NOMO-1 treated with DMSO at 0.1 percent for 48 hours (cell line): ENCODE data around the gene SP6.

Source experiments
- DNase-seq: peaks from one replicate; lab custom pipeline; 2025; ENCODE audit not compliant: unreplicated experiment; lab: John Stamatoyannopoulos, UW

The SP6 gene

GRCh38 chr17:47838636-47839035, 12.3 kb downstream of the SP6 start:
- no peak for DNase-seq

GRCh38 chr17:47837401-47838039, 13.4 kb downstream of the SP6 start:
- DNase-seq, result no peak

GRCh38 chr17:47836601-47837000, 14.4 kb downstream of the SP6 start:
- DNase-seq, result no peak

DNA sequence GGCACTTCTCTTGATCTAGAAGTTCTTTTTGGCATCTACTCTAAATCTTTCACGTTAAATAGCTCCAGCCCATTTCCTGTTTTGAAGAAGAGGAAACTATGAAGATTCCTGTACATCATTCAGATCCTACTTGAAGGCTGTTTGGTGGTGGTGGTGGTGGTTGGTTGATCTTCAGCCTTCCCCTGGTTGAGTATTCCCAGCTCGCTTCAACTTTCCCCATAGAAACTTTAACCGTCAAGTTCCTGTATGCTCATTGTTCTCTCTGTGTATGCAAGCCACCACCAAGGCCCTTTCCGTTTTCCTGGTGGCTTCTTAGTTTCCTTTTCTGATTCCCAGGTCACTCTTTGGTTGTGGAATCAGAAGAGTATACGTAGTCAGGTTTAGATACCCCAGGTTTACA, 16.2 kb downstream of the SP6 start:
- DNase-seq, result no peak

DNA sequence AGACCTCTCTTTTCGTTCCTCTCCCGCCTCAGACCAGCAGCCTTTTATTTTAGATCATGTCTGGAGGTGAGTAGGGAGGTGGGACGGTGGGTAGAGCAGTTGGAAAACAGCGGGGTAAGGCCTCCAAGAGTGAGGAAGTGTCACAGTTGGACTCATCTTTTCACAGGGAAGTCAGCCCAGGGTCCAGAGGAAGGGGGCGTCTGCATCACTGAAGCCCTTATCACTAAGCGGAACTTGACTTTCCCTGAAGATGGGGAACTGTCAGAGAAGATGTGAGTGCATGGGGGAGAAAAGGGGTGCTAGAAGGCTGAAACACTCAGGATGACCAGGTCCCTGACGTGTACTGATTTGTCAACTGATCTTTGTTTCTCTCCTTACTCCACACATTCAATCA, 19.0 kb downstream of the SP6 start:
- DNase-seq, result peak; percentile 19

DNA sequence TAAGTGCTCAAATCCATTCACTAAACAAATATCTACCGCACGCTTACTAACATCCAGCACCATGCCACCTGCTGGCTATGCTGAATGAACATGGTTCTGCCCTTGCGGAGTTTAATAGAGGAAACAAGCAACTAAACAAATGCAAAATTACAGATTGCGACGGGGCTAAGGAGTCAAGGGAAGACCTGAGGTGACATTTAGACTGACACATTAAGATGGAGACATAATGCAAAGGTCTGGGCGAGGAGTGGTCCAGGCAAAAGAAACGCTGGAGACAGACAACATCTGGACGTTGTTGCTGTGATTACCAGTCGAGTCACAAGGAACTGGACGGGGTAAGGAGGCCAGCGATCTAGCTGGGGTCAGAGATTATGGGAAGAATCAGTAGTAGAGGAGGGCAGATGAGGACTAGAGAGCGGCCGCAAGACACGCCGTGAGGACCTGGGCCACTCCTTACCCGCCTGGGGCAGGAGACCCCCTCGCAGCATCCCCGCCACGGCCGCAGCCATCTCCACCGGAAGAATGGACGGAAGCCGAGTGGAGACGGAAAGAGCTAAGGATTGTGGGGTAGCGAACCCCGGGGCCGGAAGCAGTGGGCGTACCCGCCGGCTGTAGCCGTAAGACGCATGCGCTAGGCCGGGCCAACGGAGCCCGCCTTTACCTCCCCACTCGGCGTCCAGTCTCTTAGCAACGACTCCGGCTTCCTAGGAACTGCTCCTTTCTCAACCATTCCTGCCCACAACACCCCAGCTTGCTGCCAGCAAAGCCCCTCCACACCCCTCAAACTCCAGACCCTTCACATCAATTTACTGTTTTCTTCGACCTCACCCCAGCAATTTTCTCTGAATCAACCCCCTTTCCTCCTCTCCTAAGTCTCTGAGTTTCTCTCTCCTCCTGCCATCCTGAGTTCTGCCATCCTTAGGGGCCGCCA, 19.7 kb downstream of the SP6 start, which contains the start of the genes LRRC46 and MRPL10:
TSS of gene LRRC46 (plus strand) at position 668 of the 931 bp plus-strand sequence. CDS start 320 bp downstream, outside the sequence.
TSS of gene MRPL10 (minus strand) at position 539 of the 931 bp plus-strand sequence. CDS start at position 509, 30 bp downstream.
- DNase-seq, result peak; percentile 92

GRCh38 chr17:47830396-47831002, 20.5 kb downstream of the SP6 start:
- DNase-seq, result no peak

DNA sequence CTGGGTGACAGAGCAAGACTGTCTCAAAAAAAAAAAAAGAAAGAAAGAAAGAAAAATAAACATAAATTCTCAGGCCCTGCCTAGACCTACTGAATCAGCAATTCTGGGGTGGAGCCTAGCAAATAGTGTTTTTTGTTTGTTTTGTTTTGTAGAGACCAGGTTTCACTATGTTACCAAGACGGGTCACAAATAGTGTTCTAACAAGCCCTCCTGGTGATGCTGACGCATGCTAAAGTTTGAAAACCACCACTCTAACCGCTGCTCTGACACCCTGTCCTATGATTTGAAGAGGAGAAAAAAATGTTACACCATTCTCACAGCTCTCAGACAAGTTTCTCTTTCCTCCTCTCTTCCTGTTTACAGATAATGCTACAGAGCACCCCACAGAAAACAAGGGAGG, 21.1 kb downstream of the SP6 start:
- DNase-seq, result no peak

GRCh38 chr17:47823519-47823918, 27.4 kb downstream of the SP6 start:
- no peak for DNase-seq

DNA sequence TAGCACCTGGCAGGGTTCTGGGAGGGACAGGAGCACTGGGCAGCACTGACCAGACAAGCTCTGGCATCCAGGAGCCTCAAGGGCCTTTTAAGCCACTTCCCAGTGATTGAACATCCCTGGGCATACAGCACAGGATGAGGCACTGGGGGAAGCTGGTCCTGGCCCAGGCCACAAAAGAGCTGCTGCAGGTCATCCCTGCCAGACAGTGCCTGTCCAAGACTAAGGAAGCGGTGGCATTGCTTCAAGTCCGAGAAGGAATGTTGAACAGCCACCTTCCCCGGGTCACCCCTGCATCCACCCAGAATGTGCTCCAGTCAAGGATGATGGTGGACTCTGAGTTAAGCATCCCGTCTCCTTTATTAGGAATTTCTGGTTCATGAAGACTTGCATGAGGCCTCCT, 28.2 kb downstream of the SP6 start:
- DNase-seq, result no peak

- peak; percentile 92 for DNase-seq
Observed at GRCh38 chr17:47821424-47822391, 29.3 kb downstream of the SP6 start, which contains the start of gene OSBPL7. Gene OSBPL7, minus strand, starts transcription at chr17:47821794. Its CDS starts 1,516 bp downstream, at chr17:47820278.

GRCh38 chr17:47821031-47821423, 29.9 kb downstream of the SP6 start:
- no peak for DNase-seq

- no peak for DNase-seq
Observed at GRCh38 chr17:47820033-47820789, 30.8 kb downstream of the SP6 start.

DNA sequence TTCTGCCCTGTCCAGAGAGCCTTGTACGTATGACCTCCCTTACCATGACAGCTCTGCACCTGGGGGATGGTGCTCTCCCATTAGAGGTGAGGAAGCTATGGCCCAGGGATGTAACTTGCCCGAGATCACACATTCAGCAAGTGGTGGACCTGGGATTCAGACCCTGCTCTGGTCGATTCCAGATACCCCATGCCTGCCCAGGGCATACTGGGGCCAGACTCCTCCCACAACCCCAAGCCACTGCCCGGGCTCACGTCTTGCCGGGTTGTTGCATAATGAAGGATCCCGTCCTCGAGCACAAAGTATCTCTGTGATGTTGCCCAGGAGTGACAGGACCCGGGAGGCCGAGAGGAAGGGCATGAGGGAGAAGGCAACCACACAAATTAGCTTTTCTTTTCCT, 31.5 kb downstream of the SP6 start:
- no peak for DNase-seq

- DNase-seq, result no peak
Observed at GRCh38 chr17:47818002-47818695, 32.8 kb downstream of the SP6 start.

DNA sequence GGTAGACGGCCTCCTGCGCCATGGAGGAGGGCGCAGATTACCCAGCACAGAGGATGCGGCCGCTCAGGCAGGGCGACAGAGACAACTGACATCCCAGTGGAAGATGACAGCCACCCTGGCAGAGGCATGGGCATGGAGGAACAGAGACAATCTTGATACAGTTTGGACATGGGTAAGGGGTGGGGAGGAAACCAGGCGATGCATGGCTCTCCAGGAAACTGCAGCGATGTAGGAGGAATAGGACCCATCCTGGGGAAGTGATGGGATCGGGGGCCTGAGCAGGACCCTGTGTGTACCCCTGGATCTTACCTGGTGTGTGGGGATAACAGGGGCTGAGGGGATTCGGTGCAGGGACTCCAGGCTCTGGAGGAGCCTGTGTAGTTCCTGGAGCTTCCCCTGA, 34.0 kb downstream of the SP6 start:
- DNase-seq, result no peak

GRCh38 chr17:47816111-47816735, 34.7 kb downstream of the SP6 start:
- no peak for DNase-seq

DNA sequence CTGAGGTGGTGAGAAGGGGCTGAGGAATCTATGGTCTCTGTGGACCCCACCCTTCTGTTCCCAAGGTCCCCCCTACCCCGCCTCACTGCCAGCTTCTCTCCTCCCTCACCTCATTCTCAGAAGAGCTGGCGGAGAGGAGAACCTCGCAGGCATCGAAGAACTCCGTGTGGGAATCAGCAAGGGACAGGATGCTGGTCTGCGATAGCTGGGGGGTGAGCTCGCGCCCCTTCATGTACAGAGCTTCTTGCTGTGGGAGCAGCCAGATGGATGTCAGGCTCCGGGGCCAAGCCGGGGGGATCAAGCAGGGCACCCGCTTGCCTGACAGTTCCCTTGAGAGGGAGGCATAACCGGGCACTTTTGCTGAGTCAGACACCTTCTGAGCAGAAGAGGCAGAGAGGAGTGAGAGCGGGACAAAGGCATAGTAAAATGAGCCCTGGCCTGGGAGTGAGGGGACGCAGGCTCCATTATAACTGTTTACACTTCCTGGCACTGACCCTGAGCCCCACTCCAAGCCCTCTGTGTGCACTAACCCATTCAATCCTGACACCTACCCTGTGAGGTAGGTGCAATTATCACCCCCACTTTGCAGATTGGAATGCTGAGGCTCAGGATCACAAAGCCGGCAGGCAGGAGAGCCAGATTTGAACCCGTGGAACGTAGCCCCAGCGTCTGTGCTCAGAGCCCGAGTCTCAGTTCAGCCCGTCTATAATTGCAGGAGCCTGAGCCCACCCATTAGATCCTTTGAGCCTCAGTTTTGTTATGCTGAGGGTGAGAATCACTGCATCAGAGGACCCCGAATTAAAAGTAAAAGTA, 35.7 kb downstream of the SP6 start:
- DNase-seq, result no peak
